Esophagus muscularis mucosa (tissue), 2 donors: ENCODE measurements around the gene CAPS.

Experiments used
- EP300 ChIP-seq: sonication (generic); formaldehyde crosslinking; IDR thresholded peaks from one replicate; pipeline ENCODE4 v1.6.1; 2017; ENCODE audit warnings: antibody characterized with exemption
- POLR2A ChIP-seq: fragments of 450-650 bp; IDR thresholded peaks from one replicate; pipeline ENCODE4 v1.6.1; 2017; ENCODE audit warnings: antibody characterized with exemption, moderate library complexity, mild to moderate bottlenecking, low read depth

GRCh38 chr19:5963855-5964254, 49.8 kb downstream of the CAPS start:
- no peak for TF ChIP-seq POLR2A
- TF ChIP-seq EP300, result no peak
